ENCODE data around the gene PCCA. TPM values are rescaled to one million over a fixed set of nuclear protein-coding genes. Genes with fewer than 3 reads are reported as not detected.

Gene PCCA
- total and polyA plus RNA-seq, 2 of the 13 experiments (the other 11 are each of a cell fraction or from before 2014, with no cell fraction given): 15.0 to 32.2 TPM

DNA sequence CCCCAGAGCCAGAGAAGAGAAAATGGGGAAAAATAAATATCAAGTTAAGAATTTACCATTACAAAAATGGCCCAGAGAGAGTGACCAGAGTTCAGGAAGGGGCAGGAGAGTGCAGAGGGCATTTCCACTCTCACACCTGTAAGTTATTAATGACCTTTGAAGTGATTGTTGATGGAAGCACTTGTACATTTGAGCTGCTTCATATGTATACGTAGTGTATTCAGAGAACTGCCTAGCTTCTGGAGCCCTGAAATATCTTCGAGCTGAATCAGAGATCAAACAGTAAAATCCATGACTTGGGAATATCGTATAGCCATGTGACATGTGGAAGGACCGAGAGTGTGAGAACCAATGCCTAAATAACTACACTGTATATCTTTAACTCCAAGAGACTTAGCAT lies 49.2 kb upstream of the PCCA start:
- Histone ChIP-seq H3K9ac (ENCODE audit: insufficient read depth, low read depth, low read length) (no peak overlapping the region), H3K36me3 (replicated peaks in 1 of 2; ENCODE audit: control insufficient read depth in 1 of 2, insufficient read depth in 2 of 2, low read length in 2 of 2) (no peaks in the 10 kb centered on the region), H3K27ac (ENCODE audit: extremely low read length, insufficient read depth, low read length) (peak overlapping the region; percentile 45), H4K20me1 (ENCODE audit: insufficient read depth, low read length) (no peaks in the 10 kb centered on the region), H3K4me2 (ENCODE audit: low read depth, low read length) (peak overlapping the region; percentile 56), H3K4me3 (replicated peaks in 1 of 3; ENCODE audit: insufficient read depth in 1 of 3, low read depth in 2 of 3, low read length in 3 of 3) (peak overlapping the region in 2 of 3 experiments; percentile 3 to 27; a peak in 2 of 6 replicates), H3K4me1 (ENCODE audit: insufficient read depth, low read length) (peaks cover 26% of the 10 kb centered on the region), H3K79me2 (ENCODE audit: insufficient read depth, low read length) (no peaks in the 10 kb centered on the region), H2AFZ (ENCODE audit: low read length) (no peak overlapping the region), H3K9me3 (ENCODE audit: low read length) (no peaks in the 10 kb centered on the region), H3K27me3 (ENCODE audit: control insufficient read depth in 1 of 2, insufficient read depth in 2 of 2, low read length in 2 of 2) (no peaks in the 10 kb centered on the region)
- ChIA-PET CTCF (ENCODE audit: low intra/inter-chr PET ratio, low total read pairs) (no interaction called here), POLR2A (interaction anchor here (0.8 kb wide), 1 partner anchor 49 kb away, joined by 3 read pairs; the partner anchor contains the start of gene PCCA)
- peak; percentile 80 for DNase-seq (ENCODE audit: low spot score)
- FAIRE-seq: peak; percentile 53
- in situ Hi-C loops (cut with HindIII; ENCODE audit: extremely low pct_ligation_motif_present, low pct_unique_long_range_greater_than_20kb): no loop called here
- intact Hi-C loops (cut with micrococcal nuclease; ENCODE audit: unreplicated experiment): no loop called here
- ATAC-seq: peak; percentile 92
- BruUV-seq (replicated peaks): no TSS peak
- whole genome bisulfite sequencing (ENCODE audit: low lambda C conversion rate): 1% methylated on average over 4 of the region's 4 CpGs
- TF ChIP-seq CREB1 (IDR thresholded peaks at IDR 0.05) (no peak), CREB1 (CRISPR knock-in tag; IDR thresholded peaks at IDR 0.05) (peak; percentile 44), HMGXB4 (CRISPR knock-in tag; IDR thresholded peaks at IDR 0.05; ENCODE audit: borderline replicate concordance in 1 of 2, low read depth in 1 of 2) (no peak), SALL1 (CRISPR knock-in tag; IDR thresholded peaks at IDR 0.05) (peak; percentile 43; the same call in 1 of the 2 replicates), MED8 (CRISPR knock-in tag; IDR thresholded peaks at IDR 0.05; ENCODE audit: insufficient replicate concordance) (no peak), NR2F1 (CRISPR knock-in tag; IDR thresholded peaks at IDR 0.05) (peak in 1 of 2 experiments; percentile 91; a peak in 2 of 4 replicates), LCORL (IDR thresholded peaks at IDR 0.05) (no peak), LCORL (CRISPR knock-in tag; IDR thresholded peaks at IDR 0.05) (0 out of 2 replicates have a peak, but pooled peaks have one; percentile 50), HMG20B (CRISPR knock-in tag; conservative IDR thresholded peaks at IDR 0.05) (0 out of 2 replicates have a peak, but pooled peaks have one; percentile 47), SP5 (CRISPR knock-in tag; IDR thresholded peaks at IDR 0.05; ENCODE audit: borderline replicate concordance, low read depth) (0 out of 2 replicates have a peak, but pooled peaks have one; percentile 24), NR2F6 (IDR thresholded peaks at IDR 0.05) (peak; percentile 82), NR2F6 (CRISPR knock-in tag; IDR thresholded peaks at IDR 0.05) (peak; percentile 80)
- TF ChIP-seq, protein P1, sequence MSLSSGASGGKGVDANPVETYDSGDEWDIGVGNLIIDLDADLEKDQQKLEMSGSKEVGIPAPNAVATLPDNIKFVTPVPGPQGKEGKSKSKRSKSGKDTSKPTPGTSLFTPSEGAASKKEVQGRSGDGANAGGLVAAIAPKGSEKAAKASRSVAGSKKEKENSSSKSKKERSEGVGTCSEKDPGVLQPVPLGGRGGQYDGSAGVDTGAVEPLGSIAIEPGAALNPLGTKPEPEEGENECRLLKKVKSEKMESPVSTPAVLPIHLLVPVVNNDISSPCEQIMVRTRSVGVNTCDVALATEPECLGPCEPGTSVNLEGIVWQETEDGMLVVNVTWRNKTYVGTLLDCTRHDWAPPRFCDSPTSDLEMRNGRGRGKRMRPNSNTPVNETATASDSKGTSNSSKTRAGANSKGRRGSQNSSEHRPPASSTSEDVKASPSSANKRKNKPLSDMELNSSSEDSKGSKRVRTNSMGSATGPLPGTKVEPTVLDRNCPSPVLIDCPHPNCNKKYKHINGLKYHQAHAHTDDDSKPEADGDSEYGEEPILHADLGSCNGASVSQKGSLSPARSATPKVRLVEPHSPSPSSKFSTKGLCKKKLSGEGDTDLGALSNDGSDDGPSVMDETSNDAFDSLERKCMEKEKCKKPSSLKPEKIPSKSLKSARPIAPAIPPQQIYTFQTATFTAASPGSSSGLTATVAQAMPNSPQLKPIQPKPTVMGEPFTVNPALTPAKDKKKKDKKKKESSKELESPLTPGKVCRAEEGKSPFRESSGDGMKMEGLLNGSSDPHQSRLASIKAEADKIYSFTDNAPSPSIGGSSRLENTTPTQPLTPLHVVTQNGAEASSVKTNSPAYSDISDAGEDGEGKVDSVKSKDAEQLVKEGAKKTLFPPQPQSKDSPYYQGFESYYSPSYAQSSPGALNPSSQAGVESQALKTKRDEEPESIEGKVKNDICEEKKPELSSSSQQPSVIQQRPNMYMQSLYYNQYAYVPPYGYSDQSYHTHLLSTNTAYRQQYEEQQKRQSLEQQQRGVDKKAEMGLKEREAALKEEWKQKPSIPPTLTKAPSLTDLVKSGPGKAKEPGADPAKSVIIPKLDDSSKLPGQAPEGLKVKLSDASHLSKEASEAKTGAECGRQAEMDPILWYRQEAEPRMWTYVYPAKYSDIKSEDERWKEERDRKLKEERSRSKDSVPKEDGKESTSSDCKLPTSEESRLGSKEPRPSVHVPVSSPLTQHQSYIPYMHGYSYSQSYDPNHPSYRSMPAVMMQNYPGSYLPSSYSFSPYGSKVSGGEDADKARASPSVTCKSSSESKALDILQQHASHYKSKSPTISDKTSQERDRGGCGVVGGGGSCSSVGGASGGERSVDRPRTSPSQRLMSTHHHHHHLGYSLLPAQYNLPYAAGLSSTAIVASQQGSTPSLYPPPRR (CRISPR knock-in tag; IDR thresholded peaks at IDR 0.05; ENCODE audit: borderline replicate concordance): peak; percentile 75; the same call in 1 of the 2 replicates
